Endodermal cell (in vitro differentiated cells): ENCODE measurements around the gene FNDC11. TPM values are rescaled to one million over a fixed set of nuclear protein-coding genes. Genes with fewer than 3 reads are reported as not detected.

Experiments
- DNase-seq: peaks from one replicate; pipeline ENCODE4 v3.0.0-alpha.2; 2017
- H3K27ac ChIP-seq: 2 replicates; pipeline ENCODE4 v1.5.1; 2013; ENCODE audit warnings: mild to moderate bottlenecking, low read depth, low read length, moderate library complexity
- H3K27me3 ChIP-seq: 2 replicates; pipeline ENCODE4 v1.6.1; 2013; ENCODE audit warnings: mild to moderate bottlenecking, low read length, moderate library complexity; ENCODE audit not compliant: insufficient read depth, control insufficient read depth, poor library complexity, severe bottlenecking
- H3K36me3 ChIP-seq: 2 replicates; pipeline ENCODE4 v1.7.0; 2013; ENCODE audit warnings: mild to moderate bottlenecking, low read length, moderate library complexity; ENCODE audit not compliant: control insufficient read depth, insufficient read depth
- H3K4me1 ChIP-seq: one replicate; pipeline ENCODE4 v1.7.0; 2013; ENCODE audit warnings: low read length; ENCODE audit not compliant: control insufficient read depth, insufficient read depth
- H3K4me3 ChIP-seq: 2 replicates; pipeline ENCODE4 v1.5.1; 2013; ENCODE audit warnings: mild to moderate bottlenecking, low read length, moderate library complexity
- H3K9ac ChIP-seq: 2 replicates; pipeline ENCODE4 v1.6.1; 2013; ENCODE audit warnings: mild to moderate bottlenecking, low read length, moderate library complexity; ENCODE audit not compliant: poor library complexity, severe bottlenecking; ENCODE audit errors: extremely low read depth
- H3K9me3 ChIP-seq: 2 replicates; pipeline ENCODE4 v1.6.1; 2013; ENCODE audit warnings: mild to moderate bottlenecking, low read length, moderate library complexity; ENCODE audit not compliant: control insufficient read depth
- H3K27ac Mint-ChIP-seq: 2 replicates; pipeline ENCODE4 v1.8.0; 2020; ENCODE audit warnings: mixed read lengths
- H3K27me3 Mint-ChIP-seq: 2 replicates; pipeline ENCODE4 v1.8.0; 2021; ENCODE audit warnings: mild to moderate bottlenecking, mixed read lengths; ENCODE audit not compliant: insufficient read depth
- H3K36me3 Mint-ChIP-seq: 2 replicates; pipeline ENCODE4 v1.8.0; 2020; ENCODE audit warnings: low read depth, mixed read lengths
- H3K4me1 Mint-ChIP-seq: 2 replicates; pipeline ENCODE4 v1.8.0; 2020; ENCODE audit warnings: mixed read lengths
- H3K4me3 Mint-ChIP-seq: 2 replicates; pipeline ENCODE4 v1.8.0; 2020; ENCODE audit warnings: mild to moderate bottlenecking, moderate library complexity, mixed read lengths
- H3K9me3 Mint-ChIP-seq: 2 replicates; pipeline ENCODE4 v1.8.0; 2020; ENCODE audit warnings: mild to moderate bottlenecking, mixed read lengths
- WGBS, 2 experiments: methylation state at CpG; one replicate each; pipeline versions ENCODE4 v1.1.5 to v1.1.7; 2013; ENCODE audit warnings: missing lambda C conversion rate in 2 of 2, mixed read lengths in 1 of 2; ENCODE audit not compliant: insufficient coverage in 1 of 2, insufficient read length in 1 of 2; 5-methylcytosine and 5-hydroxymethylcytosine counted together
- total RNA-seq, 2 donors: library from RNA; stranded (reverse); fragmentation: NEBNext Ultra II Directional in 1 of 2; extraction: Animal tissue kit (Norgen Biotek cat#: 25700) in 1 of 2; gene quantifications; 2 replicates in 1 of 2; 3 replicates in 1 of 2; pipeline ENCODE4 v1.2.1, GENCODE V29; 2021
- TF ChIP-seq, protein P1 (sequence below): fragments of 200-600 bp; sonication (generic); conservative IDR thresholded peaks from 2 replicates; pipeline ENCODE4 v1.5.0; 2021; ENCODE audit warnings: antibody characterized with exemption, mild to moderate bottlenecking

Gene FNDC11
- total RNA-seq, 2 donors from 2014 or later: 1.8 to 2.4 TPM

DNA sequence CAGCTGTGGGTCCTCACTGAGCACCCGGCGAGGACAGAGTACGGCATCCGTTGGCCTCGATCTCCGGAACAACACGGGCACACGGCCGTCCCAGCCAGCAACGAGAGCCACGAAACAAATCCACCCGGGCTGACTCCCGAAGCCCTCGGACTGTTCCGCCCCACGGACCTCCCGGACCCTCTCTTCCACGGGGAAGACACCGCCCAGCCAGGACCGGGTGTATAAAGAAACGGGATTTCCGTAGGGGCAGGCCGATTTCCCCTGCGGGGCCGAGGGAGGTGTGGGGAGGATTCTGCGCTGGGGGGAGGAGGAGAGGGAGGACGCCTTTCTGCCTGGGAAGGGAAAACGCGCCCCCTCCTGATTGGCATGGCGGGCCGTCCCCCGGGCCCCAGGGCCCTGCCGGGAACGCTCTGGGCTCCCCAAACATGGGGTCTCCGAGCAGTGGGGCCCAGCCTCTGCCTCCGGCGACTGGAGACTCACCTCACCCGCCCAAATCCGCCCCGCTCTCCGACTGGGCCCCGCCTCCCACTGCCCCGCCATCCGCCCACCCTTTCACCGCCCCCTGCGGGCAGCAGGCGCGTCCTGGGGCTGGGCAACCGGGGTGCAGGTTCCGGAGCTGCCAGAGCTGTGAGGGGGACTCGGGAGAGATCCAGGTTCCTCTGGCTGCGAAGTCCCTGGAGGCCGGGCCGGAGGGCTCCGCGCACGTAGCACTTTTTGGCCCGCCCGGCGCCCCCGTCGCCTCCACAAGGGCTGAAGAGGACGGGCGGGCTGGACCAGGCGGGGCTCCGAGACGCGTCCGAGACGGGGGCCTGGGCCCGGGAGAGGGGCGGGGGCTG is 34.1 kb upstream of the FNDC11 start:
- 14 to 19% methylated on average over 42 to 72 of the region's 72 CpGs for WGBS, 2 experiments
- peaks cover 7% of the 10 kb centered on the region for H3K9me3 Mint-ChIP-seq

DNA sequence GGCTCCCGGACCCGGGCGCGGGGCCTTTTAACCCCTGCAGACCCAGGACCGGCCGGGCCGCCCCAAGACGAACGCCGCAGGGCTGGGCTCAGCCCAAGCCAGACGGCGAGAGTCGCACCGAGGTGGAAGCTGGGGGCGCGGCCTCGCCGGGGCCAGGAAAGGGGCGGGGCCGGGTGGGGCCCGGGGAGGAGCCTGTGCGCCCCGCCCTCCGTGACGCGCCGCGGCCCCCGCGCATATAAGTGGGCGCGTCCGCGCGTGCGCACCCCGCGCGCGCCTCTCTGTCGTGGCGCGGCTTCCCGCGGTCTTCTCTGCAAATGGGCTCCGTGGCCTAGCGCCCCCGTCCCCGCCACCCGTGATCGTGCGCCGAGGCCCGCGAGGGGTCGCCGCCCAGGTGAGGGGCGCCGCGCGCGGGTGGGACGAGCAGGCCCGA is 33.4 kb upstream of the FNDC11 start, which contains the start of gene PPDPF:
Gene PPDPF, plus strand, starts transcription at position 262 of the 430 bp plus-strand sequence. CDS start 544 bp downstream, outside the sequence.
- Histone ChIP-seq H3K27me3 (peaks cover 5% of the 10 kb centered on the region), H3K4me1 (no peaks in the 10 kb centered on the region), H3K27ac (peak within 1 kb of the TSS; percentile 81), H3K36me3 (peaks cover 20% of the 10 kb centered on the region), H3K9me3 (peaks cover 12% of the 10 kb centered on the region), H3K4me3 (peak within 1 kb of the TSS; percentile 92), H3K9ac (peak within 1 kb of the TSS; percentile 90)
- H3K36me3 Mint-ChIP-seq: peaks cover 20% of the 10 kb centered on the region
- WGBS, 2 experiments: 0 to 1% methylated on average over 18 to 64 of the region's 64 CpGs
- DNase-seq: peak; percentile 93
- H3K27me3 Mint-ChIP-seq: peaks cover 11% of the 10 kb centered on the region
- TF ChIP-seq, protein P1, sequence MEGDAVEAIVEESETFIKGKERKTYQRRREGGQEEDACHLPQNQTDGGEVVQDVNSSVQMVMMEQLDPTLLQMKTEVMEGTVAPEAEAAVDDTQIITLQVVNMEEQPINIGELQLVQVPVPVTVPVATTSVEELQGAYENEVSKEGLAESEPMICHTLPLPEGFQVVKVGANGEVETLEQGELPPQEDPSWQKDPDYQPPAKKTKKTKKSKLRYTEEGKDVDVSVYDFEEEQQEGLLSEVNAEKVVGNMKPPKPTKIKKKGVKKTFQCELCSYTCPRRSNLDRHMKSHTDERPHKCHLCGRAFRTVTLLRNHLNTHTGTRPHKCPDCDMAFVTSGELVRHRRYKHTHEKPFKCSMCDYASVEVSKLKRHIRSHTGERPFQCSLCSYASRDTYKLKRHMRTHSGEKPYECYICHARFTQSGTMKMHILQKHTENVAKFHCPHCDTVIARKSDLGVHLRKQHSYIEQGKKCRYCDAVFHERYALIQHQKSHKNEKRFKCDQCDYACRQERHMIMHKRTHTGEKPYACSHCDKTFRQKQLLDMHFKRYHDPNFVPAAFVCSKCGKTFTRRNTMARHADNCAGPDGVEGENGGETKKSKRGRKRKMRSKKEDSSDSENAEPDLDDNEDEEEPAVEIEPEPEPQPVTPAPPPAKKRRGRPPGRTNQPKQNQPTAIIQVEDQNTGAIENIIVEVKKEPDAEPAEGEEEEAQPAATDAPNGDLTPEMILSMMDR: no peak
- peaks cover 2% of the 10 kb centered on the region for H3K4me1 Mint-ChIP-seq
- H3K4me3 Mint-ChIP-seq: peak within 1 kb of the TSS; percentile 86
- H3K27ac Mint-ChIP-seq: peak within 1 kb of the TSS; percentile 80
- H3K9me3 Mint-ChIP-seq: peaks cover 7% of the 10 kb centered on the region

More for the DNA sequence above, 34.1 kb upstream of the FNDC11 start:
- TF ChIP-seq, protein P1: peak; percentile 56
- peak overlapping the region; percentile 92 for H3K4me3 ChIP-seq
- Mint-ChIP-seq H3K27me3 (peaks cover 14% of the 10 kb centered on the region), H3K4me1 (peaks cover 2% of the 10 kb centered on the region), H3K27ac (no peak overlapping the region), H3K36me3 (peaks cover 20% of the 10 kb centered on the region), H3K4me3 (peak overlapping the region; percentile 86)
- H3K4me1 ChIP-seq: no peaks in the 10 kb centered on the region
- H3K27me3 ChIP-seq: peaks cover 5% of the 10 kb centered on the region
- H3K27ac ChIP-seq: peak overlapping the region; percentile 53
- peaks cover 12% of the 10 kb centered on the region for H3K9me3 ChIP-seq
- peak overlapping the region; percentile 20 for H3K9ac ChIP-seq
- H3K36me3 ChIP-seq: peaks cover 20% of the 10 kb centered on the region
- peak; percentile 90 for DNase-seq

DNA sequence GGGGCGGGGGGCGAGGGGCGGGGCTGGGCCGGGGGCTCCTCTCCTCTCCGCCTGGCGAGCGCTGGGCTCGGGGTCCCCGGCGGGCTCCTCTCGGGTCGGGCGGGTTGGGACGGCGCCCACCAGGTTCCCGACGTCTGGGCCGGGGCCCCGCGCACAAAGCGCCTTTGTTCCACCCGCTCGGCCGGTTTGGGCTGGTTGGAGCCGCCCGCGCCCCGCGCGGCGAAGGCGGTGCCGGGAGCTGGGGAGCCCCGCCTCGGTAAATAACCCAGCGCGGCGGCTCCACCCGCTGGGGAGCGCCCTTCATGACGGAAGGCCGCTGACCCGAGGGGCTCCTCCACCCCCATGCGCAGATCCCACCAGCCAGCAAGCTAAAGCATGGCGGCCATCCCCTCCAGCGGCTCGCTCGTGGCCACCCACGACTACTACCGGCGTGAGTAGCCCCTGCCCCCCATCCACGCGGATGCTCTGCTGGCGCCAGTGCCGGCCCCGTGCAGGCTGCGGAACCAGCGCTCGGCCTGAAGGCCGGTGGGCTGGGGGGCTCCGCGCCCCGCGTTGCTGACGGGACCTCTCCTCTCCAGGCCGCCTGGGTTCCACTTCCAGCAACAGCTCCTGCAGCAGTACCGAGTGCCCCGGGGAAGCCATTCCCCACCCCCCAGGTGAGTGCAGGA is 32.9 kb upstream of the FNDC11 start:
- Mint-ChIP-seq H3K27ac (peak overlapping the region; percentile 80), H3K9me3 (peaks cover 7% of the 10 kb centered on the region), H3K27me3 (peaks cover 8% of the 10 kb centered on the region), H3K4me3 (peak overlapping the region; percentile 86), H3K36me3 (peaks cover 20% of the 10 kb centered on the region), H3K4me1 (peaks cover 2% of the 10 kb centered on the region)
- H3K9me3 ChIP-seq: peaks cover 12% of the 10 kb centered on the region
- peaks cover 20% of the 10 kb centered on the region for H3K36me3 ChIP-seq
- H3K4me3 ChIP-seq: peak overlapping the region; percentile 92
- H3K27ac ChIP-seq: peak overlapping the region; percentile 81
- peak overlapping the region; percentile 90 for H3K9ac ChIP-seq
- TF ChIP-seq, protein P1: no peak
- DNase-seq: peak; percentile 83
- WGBS, 2 experiments: 0 to 1% methylated on average over 32 to 67 of the region's 68 CpGs
- H3K27me3 ChIP-seq: peaks cover 5% of the 10 kb centered on the region
- H3K4me1 ChIP-seq: no peaks in the 10 kb centered on the region
